ENCODE measurements around the gene PUS10.

DNA sequence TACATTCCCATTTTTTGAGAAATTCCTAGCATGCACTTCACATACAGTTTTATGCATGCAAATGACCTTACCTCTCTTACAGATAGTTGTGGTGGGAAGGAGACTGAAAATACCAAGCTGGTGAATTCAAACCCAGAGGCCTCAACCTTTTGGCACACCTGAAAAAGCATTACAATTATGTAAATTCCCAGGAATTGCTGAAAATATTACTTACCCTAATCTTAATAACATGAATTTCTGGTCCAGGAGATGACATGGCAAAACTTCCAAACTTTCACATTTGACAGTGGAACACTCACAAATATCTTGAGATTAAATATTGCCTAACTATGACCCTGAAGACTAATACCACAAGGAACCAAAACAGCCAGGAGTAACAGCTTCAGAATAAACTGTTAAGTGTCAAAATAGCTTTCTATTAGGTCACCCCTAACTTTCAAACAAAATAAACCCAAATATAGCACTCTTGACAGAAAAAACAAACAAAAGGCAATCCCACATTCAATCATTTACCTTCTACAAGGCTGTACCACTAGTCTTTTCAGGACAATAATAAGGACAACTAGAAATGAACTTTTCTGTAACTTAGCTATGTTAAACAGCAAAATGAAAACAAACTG, 11.5 kb downstream of the PUS10 start:
- TF ChIP-seq, protein P1, sequence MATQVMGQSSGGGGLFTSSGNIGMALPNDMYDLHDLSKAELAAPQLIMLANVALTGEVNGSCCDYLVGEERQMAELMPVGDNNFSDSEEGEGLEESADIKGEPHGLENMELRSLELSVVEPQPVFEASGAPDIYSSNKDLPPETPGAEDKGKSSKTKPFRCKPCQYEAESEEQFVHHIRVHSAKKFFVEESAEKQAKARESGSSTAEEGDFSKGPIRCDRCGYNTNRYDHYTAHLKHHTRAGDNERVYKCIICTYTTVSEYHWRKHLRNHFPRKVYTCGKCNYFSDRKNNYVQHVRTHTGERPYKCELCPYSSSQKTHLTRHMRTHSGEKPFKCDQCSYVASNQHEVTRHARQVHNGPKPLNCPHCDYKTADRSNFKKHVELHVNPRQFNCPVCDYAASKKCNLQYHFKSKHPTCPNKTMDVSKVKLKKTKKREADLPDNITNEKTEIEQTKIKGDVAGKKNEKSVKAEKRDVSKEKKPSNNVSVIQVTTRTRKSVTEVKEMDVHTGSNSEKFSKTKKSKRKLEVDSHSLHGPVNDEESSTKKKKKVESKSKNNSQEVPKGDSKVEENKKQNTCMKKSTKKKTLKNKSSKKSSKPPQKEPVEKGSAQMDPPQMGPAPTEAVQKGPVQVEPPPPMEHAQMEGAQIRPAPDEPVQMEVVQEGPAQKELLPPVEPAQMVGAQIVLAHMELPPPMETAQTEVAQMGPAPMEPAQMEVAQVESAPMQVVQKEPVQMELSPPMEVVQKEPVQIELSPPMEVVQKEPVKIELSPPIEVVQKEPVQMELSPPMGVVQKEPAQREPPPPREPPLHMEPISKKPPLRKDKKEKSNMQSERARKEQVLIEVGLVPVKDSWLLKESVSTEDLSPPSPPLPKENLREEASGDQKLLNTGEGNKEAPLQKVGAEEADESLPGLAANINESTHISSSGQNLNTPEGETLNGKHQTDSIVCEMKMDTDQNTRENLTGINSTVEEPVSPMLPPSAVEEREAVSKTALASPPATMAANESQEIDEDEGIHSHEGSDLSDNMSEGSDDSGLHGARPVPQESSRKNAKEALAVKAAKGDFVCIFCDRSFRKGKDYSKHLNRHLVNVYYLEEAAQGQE (IDR thresholded peaks at IDR 0.05; ENCODE audit: low read depth) = no peak
- TF ChIP-seq, protein P2, sequence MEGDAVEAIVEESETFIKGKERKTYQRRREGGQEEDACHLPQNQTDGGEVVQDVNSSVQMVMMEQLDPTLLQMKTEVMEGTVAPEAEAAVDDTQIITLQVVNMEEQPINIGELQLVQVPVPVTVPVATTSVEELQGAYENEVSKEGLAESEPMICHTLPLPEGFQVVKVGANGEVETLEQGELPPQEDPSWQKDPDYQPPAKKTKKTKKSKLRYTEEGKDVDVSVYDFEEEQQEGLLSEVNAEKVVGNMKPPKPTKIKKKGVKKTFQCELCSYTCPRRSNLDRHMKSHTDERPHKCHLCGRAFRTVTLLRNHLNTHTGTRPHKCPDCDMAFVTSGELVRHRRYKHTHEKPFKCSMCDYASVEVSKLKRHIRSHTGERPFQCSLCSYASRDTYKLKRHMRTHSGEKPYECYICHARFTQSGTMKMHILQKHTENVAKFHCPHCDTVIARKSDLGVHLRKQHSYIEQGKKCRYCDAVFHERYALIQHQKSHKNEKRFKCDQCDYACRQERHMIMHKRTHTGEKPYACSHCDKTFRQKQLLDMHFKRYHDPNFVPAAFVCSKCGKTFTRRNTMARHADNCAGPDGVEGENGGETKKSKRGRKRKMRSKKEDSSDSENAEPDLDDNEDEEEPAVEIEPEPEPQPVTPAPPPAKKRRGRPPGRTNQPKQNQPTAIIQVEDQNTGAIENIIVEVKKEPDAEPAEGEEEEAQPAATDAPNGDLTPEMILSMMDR (IDR thresholded peaks at IDR 0.05 in 2 of 3, conservative IDR thresholded peaks at IDR 0.05 in 1 of 3; ENCODE audit: borderline replicate concordance in 1 of 3, insufficient read depth in 1 of 3, low read depth in 2 of 3, low read length in 2 of 3) = no peak
- TF ChIP-seq, protein P3, sequence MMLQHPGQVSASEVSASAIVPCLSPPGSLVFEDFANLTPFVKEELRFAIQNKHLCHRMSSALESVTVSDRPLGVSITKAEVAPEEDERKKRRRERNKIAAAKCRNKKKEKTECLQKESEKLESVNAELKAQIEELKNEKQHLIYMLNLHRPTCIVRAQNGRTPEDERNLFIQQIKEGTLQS (IDR thresholded peaks at IDR 0.05) = no peak
- TF ChIP-seq FOSL1 (IDR thresholded peaks at IDR 0.05; ENCODE audit: low read depth) (no peak), EZH2phosphoT487 (IDR thresholded peaks at IDR 0.05; ENCODE audit: borderline replicate concordance) (no peak), POLR2AphosphoS5 (IDR thresholded peaks at IDR 0.05; ENCODE audit: low read depth, low read length) (no peak), ELF1 (IDR thresholded peaks at IDR 0.05; ENCODE audit: borderline replicate concordance, low read depth) (no peak), YY1 (IDR thresholded peaks at IDR 0.05; ENCODE audit: extremely low read depth, insufficient replicate concordance, low read depth, low read length) (no peak), ZNF274 (IDR thresholded peaks at IDR 0.05; ENCODE audit: low read depth, low read length) (no peak), CBX3 (IDR thresholded peaks at IDR 0.05; ENCODE audit: low read depth) (no peak), EGR1 (IDR thresholded peaks at IDR 0.05; ENCODE audit: low read depth) (no peak), EZH2 (IDR thresholded peaks at IDR 0.05) (no peak)
- TF ChIP-seq, protein P4, sequence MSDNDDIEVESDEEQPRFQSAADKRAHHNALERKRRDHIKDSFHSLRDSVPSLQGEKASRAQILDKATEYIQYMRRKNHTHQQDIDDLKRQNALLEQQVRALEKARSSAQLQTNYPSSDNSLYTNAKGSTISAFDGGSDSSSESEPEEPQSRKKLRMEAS (IDR thresholded peaks at IDR 0.05) = no peak

Measured in HCT116 (cell line).